CD4-positive, alpha-beta T cell (primary cell): ENCODE measurements around the gene TMEM233. TPM values are rescaled to one million over a fixed set of nuclear protein-coding genes. Genes with fewer than 3 reads are reported as not detected.

Source experiments
- ATAC-seq: fragments of 200-7000 bp; cut with Tn5 transposase; one replicate; pipeline ENCODE4 v1.10.0; 2022; ENCODE audit warnings: mild to moderate bottlenecking; ENCODE audit not compliant: poor library complexity
- CTCF ChIA-PET: fragments of 350-600 bp; sonication (Branson Sonifier 250); formaldehyde crosslinking; loops from one replicate; lab custom pipeline; 2021; ENCODE audit warnings: antibody characterized with exemption, inconsistent platforms; lab: Charles Lee
- POLR2A ChIA-PET: fragments of 350-600 bp; sonication (Branson Sonifier 250); formaldehyde crosslinking; loops from one replicate; lab custom pipeline; 2021; ENCODE audit warnings: antibody characterized with exemption, inconsistent platforms; lab: Charles Lee
- DNase-seq, 14 experiments: peaks; one replicate each; pipeline ENCODE4 v3.0.0-alpha.2; 2013 to 2020; ENCODE audit warnings: mixed read lengths in 2 of 14
- H3K27ac ChIP-seq, 2 donors: one replicate each; pipeline versions ENCODE4 v1.5.1 to v1.7.0; 2013; ENCODE audit warnings: low read length in 2 of 2, low read depth in 1 of 2, mild to moderate bottlenecking in 1 of 2
- H3K27me3 ChIP-seq, 2 experiments: 1 replicate in 1 of 2; 2 replicates in 1 of 2; pipeline versions ENCODE4 v1.6.1 to v1.7.0; 2013; ENCODE audit warnings: low read length in 2 of 2, control low read depth in 1 of 2, mild to moderate bottlenecking in 1 of 2, moderate library complexity in 1 of 2; ENCODE audit not compliant: insufficient read depth in 2 of 2, control insufficient read depth in 1 of 2
- H3K36me3 ChIP-seq: one replicate; pipeline ENCODE4 v1.6.1; 2013; ENCODE audit warnings: low read length, control low read depth; ENCODE audit not compliant: insufficient read depth
- H3K4me1 ChIP-seq: one replicate; pipeline ENCODE4 v1.6.1; 2013; ENCODE audit warnings: low read length, control low read depth; ENCODE audit not compliant: insufficient read depth
- H3K4me3 ChIP-seq: one replicate; pipeline ENCODE4 v1.5.1; 2013; ENCODE audit warnings: mild to moderate bottlenecking, low read length, moderate library complexity
- H3K9me3 ChIP-seq, 2 experiments: 1 replicate in 1 of 2; 2 replicates in 1 of 2; pipeline versions ENCODE4 v1.6.1 to v1.7.0; 2013; ENCODE audit warnings: low read length in 2 of 2, mild to moderate bottlenecking in 2 of 2, control low read depth in 1 of 2, moderate library complexity in 1 of 2; ENCODE audit not compliant: control insufficient read depth in 1 of 2, insufficient read depth in 1 of 2
- H3K27ac Mint-ChIP-seq: one replicate; pipeline ENCODE4 v1.8.0; 2020; ENCODE audit warnings: mixed read lengths
- H3K27me3 Mint-ChIP-seq: one replicate; pipeline ENCODE4 v1.8.0; 2021; ENCODE audit warnings: mixed read lengths
- H3K36me3 Mint-ChIP-seq: one replicate; pipeline ENCODE4 v1.8.0; 2021; ENCODE audit warnings: low read depth, mixed read lengths
- H3K4me1 Mint-ChIP-seq: one replicate; pipeline ENCODE4 v1.8.0; 2021; ENCODE audit warnings: low read depth, mixed read lengths
- H3K4me3 Mint-ChIP-seq: one replicate; pipeline ENCODE4 v1.8.0; 2020; ENCODE audit warnings: mild to moderate bottlenecking, mixed read lengths
- H3K9me3 Mint-ChIP-seq: one replicate; pipeline ENCODE4 v1.8.0; 2020; ENCODE audit warnings: mixed read lengths
- intact Hi-C, 2 experiments: fragments of 100-400 bp; cut with DNase I in 1 of 2; cut with micrococcal nuclease in 1 of 2; formaldehyde crosslinking; loops; one replicate each; pipeline versions ENCODE4 v1.15.1 to v1.9.0; 2023 to 2025; cut with DNase I, micrococcal nuclease
- total RNA-seq, 174 experiments: library from RNA in 2 of 174; stranded (reverse) in 2 of 174; gene quantifications; one replicate each; pipeline ENCODE4 v1.2.3 and lab custom pipeline; 2021 to 2026
- TF ChIP-seq, protein P1 (sequence below): fragments of 200-600 bp; IDR thresholded peaks from one replicate; pipeline ENCODE4 v1.8.0; 2022; ENCODE audit warnings: antibody characterized with exemption, mild to moderate bottlenecking

The TMEM233 gene
- total RNA-seq, 2 experiments from 2014 or later = not detected

DNA sequence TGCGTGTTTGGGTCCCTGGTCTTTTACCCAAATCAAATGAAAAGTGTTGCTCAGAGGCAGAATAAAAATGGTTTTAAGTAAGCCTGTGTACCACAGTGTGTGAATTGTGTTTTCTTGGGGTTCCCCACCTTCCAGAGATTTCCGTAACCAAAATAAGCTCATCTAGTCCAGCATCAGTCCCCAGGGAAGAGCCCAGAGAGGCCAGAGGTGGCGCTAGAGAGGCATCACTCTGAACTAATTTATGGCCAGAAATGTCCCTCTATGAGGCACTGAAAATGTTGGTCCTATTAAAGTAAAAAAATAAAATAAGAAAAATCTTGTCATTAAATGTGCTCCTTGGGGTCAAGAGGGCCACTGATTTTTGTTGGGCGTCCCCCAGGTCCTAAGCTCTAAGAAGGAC is 49.4 kb downstream of the TMEM233 start:
- H3K4me1 Mint-ChIP-seq = no peaks in the 10 kb centered on the region
- ATAC-seq = no peak
- Histone ChIP-seq H3K27ac (no peak overlapping the region), H3K9me3 (no peaks in the 10 kb centered on the region), H3K4me1 (no peaks in the 10 kb centered on the region), H3K4me3 (no peak overlapping the region), H3K36me3 (no peaks in the 10 kb centered on the region), H3K27me3 (peaks cover 0 to 3% of the 10 kb centered on the region in 2 experiments)
- POLR2A ChIA-PET = no interaction called here
- CTCF ChIA-PET = interaction anchor here (1.0 kb wide), 1 partner anchor 25 kb away, joined by 3 read pairs; the partner anchor contains the start of gene PRKAB1
- peaks cover 32% of the 10 kb centered on the region for H3K27me3 Mint-ChIP-seq
- no peaks in the 10 kb centered on the region for H3K36me3 Mint-ChIP-seq
- H3K27ac Mint-ChIP-seq = no peak overlapping the region
- no peak for DNase-seq
- H3K4me3 Mint-ChIP-seq = no peak overlapping the region
- intact Hi-C loops = no loop called here
- TF ChIP-seq, protein P1, sequence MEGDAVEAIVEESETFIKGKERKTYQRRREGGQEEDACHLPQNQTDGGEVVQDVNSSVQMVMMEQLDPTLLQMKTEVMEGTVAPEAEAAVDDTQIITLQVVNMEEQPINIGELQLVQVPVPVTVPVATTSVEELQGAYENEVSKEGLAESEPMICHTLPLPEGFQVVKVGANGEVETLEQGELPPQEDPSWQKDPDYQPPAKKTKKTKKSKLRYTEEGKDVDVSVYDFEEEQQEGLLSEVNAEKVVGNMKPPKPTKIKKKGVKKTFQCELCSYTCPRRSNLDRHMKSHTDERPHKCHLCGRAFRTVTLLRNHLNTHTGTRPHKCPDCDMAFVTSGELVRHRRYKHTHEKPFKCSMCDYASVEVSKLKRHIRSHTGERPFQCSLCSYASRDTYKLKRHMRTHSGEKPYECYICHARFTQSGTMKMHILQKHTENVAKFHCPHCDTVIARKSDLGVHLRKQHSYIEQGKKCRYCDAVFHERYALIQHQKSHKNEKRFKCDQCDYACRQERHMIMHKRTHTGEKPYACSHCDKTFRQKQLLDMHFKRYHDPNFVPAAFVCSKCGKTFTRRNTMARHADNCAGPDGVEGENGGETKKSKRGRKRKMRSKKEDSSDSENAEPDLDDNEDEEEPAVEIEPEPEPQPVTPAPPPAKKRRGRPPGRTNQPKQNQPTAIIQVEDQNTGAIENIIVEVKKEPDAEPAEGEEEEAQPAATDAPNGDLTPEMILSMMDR = no peak
- no peaks in the 10 kb centered on the region for H3K9me3 Mint-ChIP-seq

DNA sequence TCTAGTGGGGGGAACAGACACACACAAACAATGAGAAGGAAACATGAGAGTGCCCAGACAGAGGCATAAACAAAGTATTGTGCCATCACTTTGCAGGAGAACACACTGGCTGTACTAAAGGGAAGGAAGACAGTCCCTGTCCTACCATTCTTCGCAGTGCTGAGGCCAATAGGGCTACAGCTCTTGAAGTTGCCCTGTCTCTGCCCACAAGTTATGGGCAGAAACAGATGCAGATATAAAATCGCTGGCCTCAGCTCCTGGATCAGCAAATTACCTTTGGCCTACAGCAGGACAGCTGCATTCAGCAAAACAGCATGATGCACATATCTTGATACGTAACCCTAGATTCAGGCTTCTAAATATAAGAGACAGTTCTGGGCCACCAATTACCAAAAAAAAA is 51.4 kb downstream of the TMEM233 start:
- Mint-ChIP-seq H3K27me3 (peaks cover 24% of the 10 kb centered on the region), H3K4me3 (no peak overlapping the region), H3K9me3 (no peaks in the 10 kb centered on the region), H3K4me1 (no peaks in the 10 kb centered on the region), H3K36me3 (no peaks in the 10 kb centered on the region), H3K27ac (no peak overlapping the region)
- peaks cover 0 to 3% of the 10 kb centered on the region in 2 experiments for H3K27me3 ChIP-seq
- H3K4me1 ChIP-seq = no peaks in the 10 kb centered on the region
- no peaks in the 10 kb centered on the region for H3K36me3 ChIP-seq
- H3K4me3 ChIP-seq = no peak overlapping the region
- no peak for DNase-seq
- TF ChIP-seq, protein P1 = no peak
- no peaks in the 10 kb centered on the region for H3K9me3 ChIP-seq
- ChIA-PET POLR2A (no interaction called here), CTCF (no interaction called here)
- intact Hi-C loops = no loop called here
- ATAC-seq = no peak
- no peak overlapping the region for H3K27ac ChIP-seq

DNA sequence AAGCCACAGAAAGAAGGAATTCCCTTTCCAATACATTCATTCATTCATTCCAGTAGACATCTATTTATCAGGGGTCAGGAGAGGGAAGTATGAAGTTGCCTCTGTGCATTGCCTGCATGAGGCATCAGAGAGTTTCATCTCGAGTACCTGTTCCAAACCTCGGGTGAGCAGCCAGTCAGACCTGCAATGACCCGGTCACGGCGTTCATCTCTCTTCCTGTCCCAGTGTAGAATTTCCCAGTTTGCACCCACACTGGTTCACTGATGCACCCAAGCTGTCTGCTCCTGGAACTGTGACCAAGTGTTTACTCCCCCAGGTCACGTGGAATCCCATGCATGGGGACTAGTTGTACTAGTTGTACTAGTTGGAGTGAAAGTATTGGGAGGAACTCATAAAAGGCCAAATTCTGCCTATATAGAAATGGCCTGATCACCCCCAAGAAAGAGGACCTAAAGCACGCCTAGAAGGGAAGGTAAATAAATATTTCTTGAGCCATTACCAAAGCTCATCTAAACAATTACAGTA is 52.0 kb downstream of the TMEM233 start:
- Histone ChIP-seq H3K9me3 (no peaks in the 10 kb centered on the region), H3K36me3 (no peaks in the 10 kb centered on the region), H3K4me1 (no peaks in the 10 kb centered on the region), H3K27ac (no peak overlapping the region), H3K4me3 (no peak overlapping the region), H3K27me3 (peaks cover 0 to 3% of the 10 kb centered on the region in 2 experiments)
- peaks cover 21% of the 10 kb centered on the region for H3K27me3 Mint-ChIP-seq
- H3K27ac Mint-ChIP-seq = no peak overlapping the region
- H3K4me3 Mint-ChIP-seq = no peak overlapping the region
- DNase-seq = no peak
- no peaks in the 10 kb centered on the region for H3K9me3 Mint-ChIP-seq
- no peaks in the 10 kb centered on the region for H3K36me3 Mint-ChIP-seq
- POLR2A ChIA-PET = no interaction called here
- CTCF ChIA-PET = no interaction called here
- TF ChIP-seq, protein P1 = no peak
- no peaks in the 10 kb centered on the region for H3K4me1 Mint-ChIP-seq
- intact Hi-C loops = no loop called here
- ATAC-seq = no peak
